GM12864 (cell line): ENCODE results near the gene CCDC174.

Source experiments
- DNase-seq: peaks from one replicate; pipeline ENCODE4 v3.0.0-alpha.2; 2011; ENCODE audit warnings: low read depth
- H3K4me3 ChIP-seq: 2 replicates; pipeline ENCODE4 v1.5.1; 2011; ENCODE audit warnings: mild to moderate bottlenecking, low read depth, low read length, control low read depth
- TF ChIP-seq, protein P1 (sequence below): IDR thresholded peaks from 2 replicates; pipeline ENCODE4 v1.5.1; 2011; ENCODE audit warnings: low read depth, mild to moderate bottlenecking, moderate library complexity, low read length, control low read depth, inconsistent platforms; ENCODE audit errors: missing control alignments

Gene CCDC174

DNA sequence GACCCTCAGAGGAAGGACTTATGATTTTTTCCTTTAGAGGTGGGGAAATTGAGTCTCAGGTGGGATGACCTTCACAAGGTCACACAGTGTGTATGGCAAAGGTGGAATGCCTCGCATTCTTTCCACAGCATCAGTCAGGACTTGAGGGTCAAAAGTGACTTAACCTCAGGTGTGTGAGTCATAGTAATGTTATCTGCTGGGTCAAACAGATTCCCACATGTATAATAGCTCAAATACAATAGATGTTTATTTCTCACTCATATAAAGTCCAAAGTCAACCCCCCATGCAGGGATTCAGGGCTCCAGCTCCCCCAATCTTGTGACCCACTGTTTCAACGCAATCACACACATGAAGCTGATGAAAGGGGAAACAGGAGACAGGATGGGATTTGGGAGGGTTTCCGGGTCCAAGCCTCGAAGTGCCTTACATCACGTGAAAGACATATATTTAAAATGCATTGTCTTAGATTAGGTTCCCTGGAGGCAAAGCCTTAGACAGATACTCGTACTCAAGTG is 34.0 kb upstream of the CCDC174 start:
- DNase-seq = no peak
- TF ChIP-seq, protein P1, sequence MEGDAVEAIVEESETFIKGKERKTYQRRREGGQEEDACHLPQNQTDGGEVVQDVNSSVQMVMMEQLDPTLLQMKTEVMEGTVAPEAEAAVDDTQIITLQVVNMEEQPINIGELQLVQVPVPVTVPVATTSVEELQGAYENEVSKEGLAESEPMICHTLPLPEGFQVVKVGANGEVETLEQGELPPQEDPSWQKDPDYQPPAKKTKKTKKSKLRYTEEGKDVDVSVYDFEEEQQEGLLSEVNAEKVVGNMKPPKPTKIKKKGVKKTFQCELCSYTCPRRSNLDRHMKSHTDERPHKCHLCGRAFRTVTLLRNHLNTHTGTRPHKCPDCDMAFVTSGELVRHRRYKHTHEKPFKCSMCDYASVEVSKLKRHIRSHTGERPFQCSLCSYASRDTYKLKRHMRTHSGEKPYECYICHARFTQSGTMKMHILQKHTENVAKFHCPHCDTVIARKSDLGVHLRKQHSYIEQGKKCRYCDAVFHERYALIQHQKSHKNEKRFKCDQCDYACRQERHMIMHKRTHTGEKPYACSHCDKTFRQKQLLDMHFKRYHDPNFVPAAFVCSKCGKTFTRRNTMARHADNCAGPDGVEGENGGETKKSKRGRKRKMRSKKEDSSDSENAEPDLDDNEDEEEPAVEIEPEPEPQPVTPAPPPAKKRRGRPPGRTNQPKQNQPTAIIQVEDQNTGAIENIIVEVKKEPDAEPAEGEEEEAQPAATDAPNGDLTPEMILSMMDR = no peak
- no peak overlapping the region for H3K4me3 ChIP-seq

DNA sequence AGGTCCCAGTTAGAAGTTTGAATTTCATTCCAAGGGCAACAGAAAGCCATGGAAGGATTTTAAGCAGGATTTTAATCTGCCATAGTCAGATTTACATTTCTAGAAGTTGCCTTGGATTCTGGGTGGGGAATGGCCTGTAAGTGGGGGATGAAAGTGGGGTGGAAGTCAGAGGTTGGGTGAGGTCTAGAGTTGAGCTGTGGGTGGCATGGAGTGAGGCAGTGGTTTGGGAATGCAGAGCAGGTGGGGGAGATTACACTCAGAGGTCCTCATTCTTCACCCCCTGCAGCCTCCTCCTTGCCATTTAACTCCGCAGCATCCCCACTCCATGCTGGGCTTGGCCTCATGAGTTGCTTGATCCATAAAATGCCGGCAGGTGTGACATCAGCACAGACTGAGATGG is 32.0 kb upstream of the CCDC174 start:
- H3K4me3 ChIP-seq = no peak overlapping the region
- TF ChIP-seq, protein P1 = no peak
- DNase-seq = no peak

DNA sequence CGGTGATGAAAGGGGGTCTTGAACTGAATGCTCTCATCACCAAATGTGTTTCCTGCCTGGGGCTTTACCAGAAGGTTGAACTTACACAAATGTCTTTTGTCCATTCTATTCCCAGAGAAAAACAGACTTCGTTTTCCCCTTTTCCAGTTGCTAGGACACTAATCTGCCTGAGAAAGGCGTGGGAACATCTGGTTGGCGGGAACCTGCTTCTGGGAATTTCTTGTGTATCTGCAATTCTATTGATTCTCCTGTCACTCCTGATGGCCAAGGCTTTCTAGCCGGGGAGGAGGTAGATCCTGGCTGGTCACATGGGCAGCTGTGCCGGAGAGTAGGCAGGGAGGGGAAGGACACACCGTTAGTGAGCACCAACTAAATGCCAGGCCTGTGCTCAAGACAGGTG is 31.1 kb upstream of the CCDC174 start:
- DNase-seq = no peak
- TF ChIP-seq, protein P1 = no peak
- no peak overlapping the region for H3K4me3 ChIP-seq

GRCh38 chr3:14621093-14621492 is 30.5 kb upstream of the CCDC174 start:
- TF ChIP-seq, protein P1 = no peak
- DNase-seq = no peak
- H3K4me3 ChIP-seq = no peak overlapping the region

GRCh38 chr3:14622368-14622767 is 29.2 kb upstream of the CCDC174 start:
- H3K4me3 ChIP-seq = no peak overlapping the region
- no peak for DNase-seq
- TF ChIP-seq, protein P1 = no peak

GRCh38 chr3:14623569-14624051 is 28.0 kb upstream of the CCDC174 start:
- no peak for DNase-seq
- TF ChIP-seq, protein P1 = no peak
- no peak overlapping the region for H3K4me3 ChIP-seq

GRCh38 chr3:14624498-14624897 is 27.1 kb upstream of the CCDC174 start:
- H3K4me3 ChIP-seq = no peak overlapping the region
- TF ChIP-seq, protein P1 = no peak
- DNase-seq = no peak
